CD4-positive, alpha-beta memory T cell (primary cell): ENCODE data around the gene SEC14L2. TPM values are rescaled to one million over a fixed set of nuclear protein-coding genes. Genes with fewer than 3 reads are reported as not detected.

ENCODE experiments used
- CTCF ChIA-PET: fragments of 350-600 bp; sonication (Branson Sonifier 250); formaldehyde crosslinking; loops from one replicate; lab custom pipeline; 2021; ENCODE audit warnings: inconsistent platforms; ENCODE audit not compliant: partially characterized antibody; lab: Charles Lee
- POLR2A ChIA-PET: fragments of 350-600 bp; sonication (Branson Sonifier 250); formaldehyde crosslinking; loops from one replicate; lab custom pipeline; 2021; ENCODE audit not compliant: partially characterized antibody; lab: Charles Lee
- DNase-seq, 5 donors: peaks; one replicate each; pipeline versions ENCODE4 v3.0.0 to v3.0.0-alpha.2; 2020 to 2022; ENCODE audit warnings: mixed read lengths in 1 of 5
- H3K27ac ChIP-seq: one replicate; pipeline ENCODE4 v1.7.0; 2013; ENCODE audit warnings: low read depth, low read length
- H3K27me3 ChIP-seq: 2 replicates; pipeline ENCODE4 v1.7.0; 2013; ENCODE audit warnings: mild to moderate bottlenecking, low read length, moderate library complexity; ENCODE audit not compliant: insufficient read depth
- H3K36me3 ChIP-seq: 2 replicates; pipeline ENCODE4 v1.7.0; 2013; ENCODE audit warnings: mild to moderate bottlenecking, low read length, moderate library complexity; ENCODE audit not compliant: insufficient read depth
- H3K4me1 ChIP-seq: 2 replicates; pipeline ENCODE4 v1.7.0; 2013; ENCODE audit warnings: mild to moderate bottlenecking, low read length, moderate library complexity; ENCODE audit not compliant: insufficient read depth
- H3K4me3 ChIP-seq, 2 donors: one replicate each; pipeline ENCODE4 v1.7.0; 2013; ENCODE audit warnings: low read length in 2 of 2, mild to moderate bottlenecking in 1 of 2
- H3K9me3 ChIP-seq, 2 donors: one replicate each; pipeline ENCODE4 v1.7.0; 2013; ENCODE audit warnings: low read length in 2 of 2, control low read depth in 1 of 2; ENCODE audit not compliant: control insufficient read depth in 1 of 2
- H3K27ac Mint-ChIP-seq, 7 donors: one replicate each; pipeline ENCODE4 v1.8.0; 2020 to 2021; ENCODE audit warnings: mixed read lengths in 7 of 7, mild to moderate bottlenecking in 6 of 7, inconsistent platforms in 3 of 7, moderate library complexity in 3 of 7
- H3K27me3 Mint-ChIP-seq, 2 donors: one replicate each; pipeline ENCODE4 v1.8.0; 2020 to 2021; ENCODE audit warnings: mixed read lengths in 2 of 2
- H3K36me3 Mint-ChIP-seq, 2 donors: one replicate each; pipeline ENCODE4 v1.8.0; 2020 to 2021; ENCODE audit warnings: mixed read lengths in 2 of 2, inconsistent platforms in 1 of 2, mild to moderate bottlenecking in 1 of 2
- H3K4me1 Mint-ChIP-seq, 4 donors: one replicate each; pipeline ENCODE4 v1.8.0; 2020 to 2021; ENCODE audit warnings: mixed read lengths in 4 of 4, mild to moderate bottlenecking in 1 of 4
- H3K4me3 Mint-ChIP-seq, 8 donors: one replicate each; pipeline ENCODE4 v1.8.0; 2020 to 2021; ENCODE audit warnings: mixed read lengths in 8 of 8, mild to moderate bottlenecking in 7 of 8, moderate library complexity in 6 of 8, inconsistent platforms in 3 of 8
- H3K9me3 Mint-ChIP-seq, 8 donors: one replicate each; pipeline ENCODE4 v1.8.0; 2020 to 2021; ENCODE audit warnings: mixed read lengths in 8 of 8, mild to moderate bottlenecking in 5 of 8, inconsistent platforms in 3 of 8, moderate library complexity in 1 of 8
- intact Hi-C: fragments of 100-400 bp; cut with micrococcal nuclease; formaldehyde crosslinking; loops from one replicate; pipeline ENCODE4 v1.15.1; 2023
- polyA plus RNA-seq, 2 donors: library from polyadenylated mRNA; unstranded; fragments of 300-500 nt; fragmentation: Illumina TruSeq; gene quantifications; one replicate each; pipeline ENCODE4 v1.2.3, GENCODE V29; 2021
- total RNA-seq, 2 experiments: library from RNA; stranded (reverse); gene quantifications; one replicate each; pipeline ENCODE4 v1.2.3, GENCODE V29; 2021

The SEC14L2 gene
- total and polyA plus RNA-seq, 4 experiments from 2014 or later, result 6.0 to 13.8 (median 9.2) TPM

GRCh38 chr22:30469165-30469564 lies 72.3 kb downstream of the SEC14L2 start:
- intact Hi-C loops, result no loop called here

GRCh38 chr22:30470655-30471054 lies 73.8 kb downstream of the SEC14L2 start:
- intact Hi-C loops, result no loop called here
- Mint-ChIP-seq H3K4me1 (peaks cover 10 to 15% (median 13%) of the 10 kb centered on the region in 4 donors), H3K27me3 (peaks cover 20% of the 10 kb centered on the region in 2 donors), H3K9me3 (peaks cover 0 to 1% (median 0%) of the 10 kb centered on the region in 8 donors), H3K4me3 (peak overlapping the region in 1 of 8 donors; percentile 2), H3K27ac (peak overlapping the region in 4 of 7 donors; percentile 2 to 35 (median 26)), H3K36me3 (no peaks in the 10 kb centered on the region)
- H3K4me1 ChIP-seq, result peaks cover 6% of the 10 kb centered on the region
- POLR2A ChIA-PET, result no interaction called here
- no peaks in the 10 kb centered on the region for H3K9me3 ChIP-seq
- H3K27me3 ChIP-seq, result no peaks in the 10 kb centered on the region
- CTCF ChIA-PET, result no interaction called here
- no peak overlapping the region for H3K27ac ChIP-seq
- no peaks in the 10 kb centered on the region for H3K36me3 ChIP-seq
- H3K4me3 ChIP-seq, result no peak overlapping the region
- DNase-seq, result no peak

More at GRCh38 chr22:30469165-30469564, 72.3 kb downstream of the SEC14L2 start:
- Histone ChIP-seq H3K4me3 (no peak overlapping the region), H3K9me3 (no peaks in the 10 kb centered on the region), H3K4me1 (no peaks in the 10 kb centered on the region), H3K27ac (no peak overlapping the region), H3K27me3 (no peaks in the 10 kb centered on the region), H3K36me3 (no peaks in the 10 kb centered on the region)
- Mint-ChIP-seq H3K36me3 (peaks cover 0 to 4% of the 10 kb centered on the region in 2 donors), H3K27me3 (peaks cover 22 to 28% of the 10 kb centered on the region in 2 donors), H3K4me1 (peaks cover 3 to 8% (median 5%) of the 10 kb centered on the region in 4 donors), H3K9me3 (peaks cover 0 to 5% (median 3%) of the 10 kb centered on the region in 8 donors), H3K27ac (peak overlapping the region in 1 of 7 donors; percentile 52), H3K4me3 (no peak overlapping the region)
- CTCF ChIA-PET, result no interaction called here
- no peak for DNase-seq
- POLR2A ChIA-PET, result no interaction called here

- peaks cover 10 to 15% (median 13%) of the 10 kb centered on the region in 4 donors for H3K4me1 Mint-ChIP-seq
- intact Hi-C loops, result no loop called here
Observed at GRCh38 chr22:30471616-30472318, 74.9 kb downstream of the SEC14L2 start, which contains the start of gene SEC14L3. TSS of gene SEC14L3 (minus strand) at chr22:30472017. CDS start at chr22:30471958, 59 bp downstream.

GRCh38 chr22:30472994-30473720 lies 76.3 kb downstream of the SEC14L2 start:
- Histone ChIP-seq H3K4me1 (peaks cover 6% of the 10 kb centered on the region), H3K9me3 (no peaks in the 10 kb centered on the region), H3K4me3 (no peak overlapping the region), H3K36me3 (no peaks in the 10 kb centered on the region), H3K27ac (no peak overlapping the region), H3K27me3 (no peaks in the 10 kb centered on the region)
- H3K27me3 Mint-ChIP-seq, result peaks cover 15 to 20% of the 10 kb centered on the region in 2 donors
- CTCF ChIA-PET, result no interaction called here
- no peak for DNase-seq
- no peaks in the 10 kb centered on the region for H3K36me3 Mint-ChIP-seq
- no peak overlapping the region for H3K4me3 Mint-ChIP-seq
- intact Hi-C loops, result no loop called here
- peak overlapping the region in 3 of 7 donors; percentile 24 to 83 (median 54) for H3K27ac Mint-ChIP-seq
- no peaks in the 10 kb centered on the region for H3K9me3 Mint-ChIP-seq
- H3K4me1 Mint-ChIP-seq, result peaks cover 10 to 15% (median 13%) of the 10 kb centered on the region in 4 donors
- POLR2A ChIA-PET, result no interaction called here

More at GRCh38 chr22:30471616-30472318, 74.9 kb downstream of the SEC14L2 start, which contains the start of gene SEC14L3:
- Mint-ChIP-seq H3K9me3 (no peaks in the 10 kb centered on the region), H3K27ac (peak within 1 kb of the TSS in 3 of 7 donors; percentile 35 to 83 (median 54)), H3K4me3 (no peak within 1 kb of the TSS), H3K36me3 (no peaks in the 10 kb centered on the region), H3K27me3 (peaks cover 15 to 20% of the 10 kb centered on the region in 2 donors)
- Histone ChIP-seq H3K36me3 (no peaks in the 10 kb centered on the region), H3K27ac (no peak within 1 kb of the TSS), H3K9me3 (no peaks in the 10 kb centered on the region), H3K4me1 (peaks cover 6% of the 10 kb centered on the region), H3K4me3 (no peak within 1 kb of the TSS), H3K27me3 (no peaks in the 10 kb centered on the region)
- CTCF ChIA-PET, result interaction anchor here (1.0 kb wide), 1 partner anchor 12 kb away, joined by 4 read pairs; no protein-coding TSS in a partner anchor
- no peak for DNase-seq
- POLR2A ChIA-PET, result no interaction called here

GRCh38 chr22:30474121-30474520 lies 77.3 kb downstream of the SEC14L2 start:
- no peaks in the 10 kb centered on the region for H3K9me3 ChIP-seq
- no peak for DNase-seq
- CTCF ChIA-PET, result interaction anchor here (1.4 kb wide), 1 partner anchor 10 kb away, joined by 5 read pairs; no protein-coding TSS in a partner anchor
- H3K27me3 Mint-ChIP-seq, result peaks cover 13 to 18% of the 10 kb centered on the region in 2 donors
- H3K4me1 ChIP-seq, result peaks cover 6% of the 10 kb centered on the region
- POLR2A ChIA-PET, result no interaction called here
- H3K27ac Mint-ChIP-seq, result peak overlapping the region in 3 of 7 donors; percentile 74 to 91 (median 81)
- no peak overlapping the region for H3K27ac ChIP-seq
- H3K27me3 ChIP-seq, result no peaks in the 10 kb centered on the region
- no peaks in the 10 kb centered on the region for H3K36me3 ChIP-seq
- no peaks in the 10 kb centered on the region for H3K9me3 Mint-ChIP-seq
- intact Hi-C loops, result no loop called here
- H3K36me3 Mint-ChIP-seq, result no peaks in the 10 kb centered on the region
- no peak overlapping the region for H3K4me3 ChIP-seq
- no peak overlapping the region for H3K4me3 Mint-ChIP-seq
- peaks cover 10 to 15% (median 13%) of the 10 kb centered on the region in 4 donors for H3K4me1 Mint-ChIP-seq

Other genes with a start within 250 kb of the SEC14L2 start
- gene LIF, start 150.3 kb upstream of the SEC14L2 start, total RNA-seq, result under 1 TPM; 0.26 to 0.58 TPM
- gene LIF, start 150.3 kb upstream of the SEC14L2 start, polyA plus RNA-seq, result not detected
- gene OSM, start 130.2 kb upstream of the SEC14L2 start, total RNA-seq, result 1 to 10 TPM; 1.1 to 1.6 TPM
- 100 to 1,000 TPM in 1 of 2 donors, 10 to 100 TPM in 1; 23.7 to 103 TPM for gene OSM, start 130.2 kb upstream of the SEC14L2 start, polyA plus RNA-seq
- 10 to 100 TPM; 13.7 to 14.9 TPM for gene CASTOR1, start 107.5 kb upstream of the SEC14L2 start, total RNA-seq
- gene CASTOR1, start 107.5 kb upstream of the SEC14L2 start, polyA plus RNA-seq, result 10 to 100 TPM; 11.3 to 17.5 TPM
- 10 to 100 TPM; 62.2 to 76.8 TPM for gene TBC1D10A, start 70.1 kb upstream of the SEC14L2 start, total RNA-seq
- gene TBC1D10A, start 70.1 kb upstream of the SEC14L2 start, polyA plus RNA-seq, result 10 to 100 TPM; 60.6 to 61.6 TPM
- gene SF3A1, start 40.1 kb upstream of the SEC14L2 start, total RNA-seq, result 100 to 1,000 TPM; 279 to 301 TPM
- gene SF3A1, start 40.1 kb upstream of the SEC14L2 start, polyA plus RNA-seq, result 100 to 1,000 TPM in 1 of 2 donors, 10 to 100 TPM in 1; 44.0 to 155 TPM
- 1 to 10 TPM; 2.1 to 3.0 TPM for gene CCDC157, start 40.0 kb upstream of the SEC14L2 start, total RNA-seq
- 1 to 10 TPM in 1 of 2 donors, under 1 TPM in 1; 0.38 to 3.9 TPM for gene CCDC157, start 40.0 kb upstream of the SEC14L2 start, polyA plus RNA-seq
- gene RNF215, start 9.6 kb upstream of the SEC14L2 start, total RNA-seq, result 1 to 10 TPM; 6.1 to 6.6 TPM
- under 1 TPM; 0.29 to 0.53 TPM for gene RNF215, start 9.6 kb upstream of the SEC14L2 start, polyA plus RNA-seq
- 10 to 100 TPM; 13.5 to 15.7 TPM for gene MTFP1, start 28.8 kb downstream of the SEC14L2 start, total RNA-seq
- gene MTFP1, start 28.8 kb downstream of the SEC14L2 start, polyA plus RNA-seq, result 10 to 100 TPM; 31.1 to 47.4 TPM
- not detected for gene SEC14L3, start 75.0 kb downstream of the SEC14L2 start, total RNA-seq
- gene SEC14L3, start 75.0 kb downstream of the SEC14L2 start, polyA plus RNA-seq, result not detected
- not detected for gene SEC14L4, start 108.7 kb downstream of the SEC14L2 start, total RNA-seq
- not detected for gene SEC14L4, start 108.7 kb downstream of the SEC14L2 start, polyA plus RNA-seq
- not detected for gene SEC14L6, start 149.7 kb downstream of the SEC14L2 start, total RNA-seq
- gene SEC14L6, start 149.7 kb downstream of the SEC14L2 start, polyA plus RNA-seq, result not detected
- 1 to 10 TPM; 1.4 to 2.8 TPM for gene GAL3ST1, start 177.6 kb downstream of the SEC14L2 start, total RNA-seq
- under 1 TPM in 1 of 2 donors, not detected in 1; 0.48 TPM for gene GAL3ST1, start 177.6 kb downstream of the SEC14L2 start, polyA plus RNA-seq
- gene PES1, start 194.9 kb downstream of the SEC14L2 start, total RNA-seq, result 10 to 100 TPM; 50.1 to 51.6 TPM
- 10 to 100 TPM; 41.3 to 48.7 TPM for gene PES1, start 194.9 kb downstream of the SEC14L2 start, polyA plus RNA-seq
- 1 to 10 TPM in 1 of 2 experiments, under 1 TPM in 1; 0.93 to 1.2 TPM for gene TCN2, start 210.2 kb downstream of the SEC14L2 start, total RNA-seq
- gene TCN2, start 210.2 kb downstream of the SEC14L2 start, polyA plus RNA-seq, result 1 to 10 TPM; 1.1 to 2.3 TPM
- 1 to 10 TPM; 2.9 to 3.0 TPM for gene SLC35E4, start 238.8 kb downstream of the SEC14L2 start, total RNA-seq
- under 1 TPM; 0.61 to 1.00 TPM for gene SLC35E4, start 238.8 kb downstream of the SEC14L2 start, polyA plus RNA-seq